ENCODE results near the gene TECR. TPM values are rescaled to one million over a fixed set of nuclear protein-coding genes. Genes with fewer than 3 reads are reported as not detected.
"Not testable (repeated sequence)": the region's sequence is repeated elsewhere in the genome, so short reads cannot be mapped to it uniquely, and the experiment has no call there.

Gene TECR
- total RNA-seq = 27.3 and 28.7 TPM in 2 replicates

- DNase-seq (ENCODE audit: low read depth, low spot score) = peak; percentile 99
Observed at GRCh38 chr19:14529254-14530004, at the start of gene TECR. Gene TECR (plus strand): TSS chr19:14529594. CDS start chr19:14529697, 103 bp downstream.

- no peak for DNase-seq (ENCODE audit: low read depth, low spot score)
Observed at GRCh38 chr19:14479975-14480699, 49.3 kb upstream of the TECR start.

GRCh38 chr19:14480700-14481079 lies 48.7 kb upstream of the TECR start:
- no peak for DNase-seq (ENCODE audit: low read depth, low spot score)

- DNase-seq (ENCODE audit: low read depth, low spot score) = no peak
Observed at GRCh38 chr19:14482172-14482941, 47.0 kb upstream of the TECR start.

- DNase-seq (ENCODE audit: low read depth, low spot score) = no peak
Observed at GRCh38 chr19:14487370-14488125, 41.8 kb upstream of the TECR start.

GRCh38 chr19:14492756-14493337 lies 36.5 kb upstream of the TECR start:
- DNase-seq (ENCODE audit: low read depth, low spot score) = no peak

- DNase-seq (ENCODE audit: low read depth, low spot score) = no peak
Observed at GRCh38 chr19:14494411-14494810, 35.0 kb upstream of the TECR start.

- DNase-seq (ENCODE audit: low read depth, low spot score) = no peak
Observed at GRCh38 chr19:14494910-14495671, 34.3 kb upstream of the TECR start.

GRCh38 chr19:14495672-14496028 lies 33.7 kb upstream of the TECR start:
- no peak for DNase-seq (ENCODE audit: low read depth, low spot score)

GRCh38 chr19:14496029-14496833 lies 33.2 kb upstream of the TECR start, which contains the start of gene GIPC1:
Gene GIPC1 (minus strand): TSS chr19:14496127. CDS start chr19:14482976, 13,151 bp downstream.
- peak; percentile 98 for DNase-seq (ENCODE audit: low read depth, low spot score)

- no peak for DNase-seq (ENCODE audit: low read depth, low spot score)
Observed at GRCh38 chr19:14496834-14497227, 32.6 kb upstream of the TECR start.

- no peak for DNase-seq (ENCODE audit: low read depth, low spot score)
Observed at GRCh38 chr19:14497228-14497921, 32.0 kb upstream of the TECR start.

GRCh38 chr19:14502334-14503092 lies 26.9 kb upstream of the TECR start:
- DNase-seq (ENCODE audit: low read depth, low spot score) = no peak

GRCh38 chr19:14503285-14503684 lies 26.1 kb upstream of the TECR start:
- no peak for DNase-seq (ENCODE audit: low read depth, low spot score)

GRCh38 chr19:14504575-14504974 lies 24.8 kb upstream of the TECR start:
- not testable (repeated sequence) for DNase-seq (ENCODE audit: low read depth, low spot score)

GRCh38 chr19:14505488-14506239 lies 23.7 kb upstream of the TECR start:
- no peak for DNase-seq (ENCODE audit: low read depth, low spot score)
